Retina (tissue), 1 donor: ENCODE measurements around the gene GNA15.
"Not testable (repeated sequence)": the region's sequence is repeated elsewhere in the genome, so short reads cannot be mapped to it uniquely, and the experiment has no call there.

Experiments
- DNase-seq: peaks from one replicate; pipeline ENCODE4 v3.0.0-alpha.2; 2016

The GNA15 gene

GRCh38 chr19:3192684-3193083 lies 56.9 kb downstream of the GNA15 start:
- no peak for DNase-seq

GRCh38 chr19:3193256-3194105 lies 57.6 kb downstream of the GNA15 start:
- DNase-seq, result no peak

- no peak for DNase-seq
Observed at GRCh38 chr19:3194106-3195087, 58.6 kb downstream of the GNA15 start.

GRCh38 chr19:3196064-3196932 lies 60.5 kb downstream of the GNA15 start:
- DNase-seq, result no peak

GRCh38 chr19:3196933-3197205 lies 61.0 kb downstream of the GNA15 start:
- DNase-seq, result no peak

- no peak for DNase-seq
Observed at GRCh38 chr19:3198901-3199700, 63.3 kb downstream of the GNA15 start.

GRCh38 chr19:3201072-3201700 lies 65.4 kb downstream of the GNA15 start:
- no peak for DNase-seq

GRCh38 chr19:3201911-3202310 lies 66.1 kb downstream of the GNA15 start:
- no peak for DNase-seq

GRCh38 chr19:3202346-3202745 lies 66.5 kb downstream of the GNA15 start:
- DNase-seq, result no peak

- not testable (repeated sequence) for DNase-seq
Observed at GRCh38 chr19:3202895-3203294, 67.1 kb downstream of the GNA15 start.

- DNase-seq, result no peak
Observed at GRCh38 chr19:3203805-3204645, 68.2 kb downstream of the GNA15 start.

GRCh38 chr19:3204646-3205275 lies 68.9 kb downstream of the GNA15 start:
- no peak for DNase-seq

GRCh38 chr19:3206216-3206953 lies 70.6 kb downstream of the GNA15 start:
- no peak for DNase-seq

- DNase-seq, result no peak
Observed at GRCh38 chr19:3207461-3208242, 71.8 kb downstream of the GNA15 start.

- DNase-seq, result no peak
Observed at GRCh38 chr19:3208317-3209207, 72.7 kb downstream of the GNA15 start.

GRCh38 chr19:3210347-3211017 lies 74.6 kb downstream of the GNA15 start:
- DNase-seq, result peak; percentile 59

- no peak for DNase-seq
Observed at GRCh38 chr19:3211191-3211590, 75.4 kb downstream of the GNA15 start.
